ENCODE results near the gene BCL2L14. TPM values are rescaled to one million over a fixed set of nuclear protein-coding genes. Genes with fewer than 3 reads are reported as not detected.

The BCL2L14 gene
- total RNA-seq, 1 experiment from 2014 or later = 0.30 TPM

- ChIA-PET POLR2A (no interaction called here), CTCF (no interaction called here), RAD21 (ENCODE audit: low non-redundant PET in 1 of 2, low total read pairs in 2 of 2, uncharacterized antibody in 2 of 2, unreplicated experiment in 2 of 2) (no interaction called here)
- H2AFZ ChIP-seq (ENCODE audit: low read depth, low read length, poor library complexity, severe bottlenecking) = no peak overlapping the region
- H3K9ac ChIP-seq (ENCODE audit: low read length) = no peak overlapping the region
- H3K79me2 ChIP-seq (ENCODE audit: insufficient read depth, low read length) = no peaks in the 10 kb centered on the region
- TF ChIP-seq CTCF (IDR thresholded peaks at IDR 0.05 in 2 of 3, conservative IDR thresholded peaks at IDR 0.05 in 1 of 3; ENCODE audit: borderline replicate concordance in 1 of 3, insufficient read depth in 1 of 3, low read depth in 2 of 3, low read length in 2 of 3) = no peak
- TF ChIP-seq ZNF274 (IDR thresholded peaks at IDR 0.05; ENCODE audit: low read depth, low read length) = no peak
- TF ChIP-seq ELF1 (IDR thresholded peaks at IDR 0.05; ENCODE audit: borderline replicate concordance, low read depth) = no peak
- no peak for TF ChIP-seq EGR1 (IDR thresholded peaks at IDR 0.05; ENCODE audit: low read depth)
- TF ChIP-seq JUND (IDR thresholded peaks at IDR 0.05) = no peak
- no peak for TF ChIP-seq ZBTB33 (IDR thresholded peaks at IDR 0.05; ENCODE audit: extremely low read depth, insufficient replicate concordance, low read length)
- no peak for TF ChIP-seq RAD21 (IDR thresholded peaks at IDR 0.05; ENCODE audit: low read depth)
- H3K4me2 ChIP-seq (ENCODE audit: low read length) = no peak overlapping the region
- intact Hi-C loops (cut with micrococcal nuclease) = no loop called here
- H3K4me1 ChIP-seq (ENCODE audit: control insufficient read depth in 1 of 2, insufficient read depth in 2 of 2, low read length in 2 of 2) = no peaks in the 10 kb centered on the region
- BruUV-seq (replicated peaks) = no TSS peak
- H3K9me2 ChIP-seq (ENCODE audit: insufficient read depth) = no peaks in the 10 kb centered on the region
- H3K36me3 ChIP-seq (ENCODE audit: control insufficient read depth in 1 of 2, insufficient read depth in 2 of 2, low read length in 2 of 2) = peaks cover 3 to 9% of the 10 kb centered on the region in 2 experiments; a peak in 3 of 4 replicates
- H3K4me3 ChIP-seq (replicated peaks in 1 of 2; ENCODE audit: low read depth in 1 of 2, low read length in 2 of 2) = no peak overlapping the region
- no peaks in the 10 kb centered on the region for H4K20me1 ChIP-seq (ENCODE audit: insufficient read depth)
- H3K9me3 ChIP-seq (ENCODE audit: control insufficient read depth in 1 of 2, insufficient read depth in 1 of 2, low read depth in 1 of 2, low read length in 2 of 2) = no peaks in the 10 kb centered on the region
- ATAC-seq = no peak
- H3K27ac ChIP-seq (ENCODE audit: low read depth, low read length) = no peak overlapping the region
- H3K27me3 ChIP-seq (ENCODE audit: insufficient read depth, low read length) = no peaks in the 10 kb centered on the region
- DNase-seq (ENCODE audit: low read depth, low spot score) = no peak
Measured at GRCh38 chr12:12127304-12127703, 56.6 kb downstream of the BCL2L14 start.

Measured in HCT116 (cell line).